ENCODE data around the gene STK11. TPM values are rescaled to one million over a fixed set of nuclear protein-coding genes. Genes with fewer than 3 reads are reported as not detected.

Gene STK11
- total RNA-seq, 1 donor from 2014 or later, result 61.6 TPM

- peak overlapping the region; percentile 7 for H3K9ac ChIP-seq (ENCODE audit: low read length)
- Mint-ChIP-seq H3K27ac (ENCODE audit: unreplicated experiment) (peak overlapping the region; percentile 75), H3K36me3 (ENCODE audit: low read depth, unreplicated experiment) (peaks cover 6% of the 10 kb centered on the region), H3K9me3 (ENCODE audit: unreplicated experiment) (no peaks in the 10 kb centered on the region), H3K27me3 (ENCODE audit: low read depth, unreplicated experiment) (no peaks in the 10 kb centered on the region), H3K4me1 (ENCODE audit: low read depth, unreplicated experiment) (peaks cover 26% of the 10 kb centered on the region), H3K4me3 (ENCODE audit: unreplicated experiment) (peak overlapping the region; percentile 66)
- FAIRE-seq (no peak), DNase-seq (ENCODE audit: low read depth) (no peak)
- TF ChIP-seq EZH2 (IDR thresholded peaks at IDR 0.05; ENCODE audit: insufficient read depth, low read length), result no peak
- TF ChIP-seq CTCF (IDR thresholded peaks at IDR 0.05; ENCODE audit: insufficient read depth, low read depth, low read length), result no peak
- H3K79me2 ChIP-seq (ENCODE audit: insufficient read depth, low read length), result peaks cover 46% of the 10 kb centered on the region
- no peak overlapping the region for H3K4me3 ChIP-seq (ENCODE audit: insufficient read depth, low read depth, low read length)
- peak overlapping the region; percentile 46 for H3K4me2 ChIP-seq (ENCODE audit: low read length)
- H2AFZ ChIP-seq (ENCODE audit: low read depth, low read length), result no peak overlapping the region
- peaks cover 22% of the 10 kb centered on the region for H3K36me3 ChIP-seq (ENCODE audit: insufficient read depth, low read length)
- peak overlapping the region; percentile 69 for H3K27ac ChIP-seq (ENCODE audit: low read depth, low read length)
- peaks cover 74% of the 10 kb centered on the region for H3K4me1 ChIP-seq (ENCODE audit: insufficient read depth, low read length)
- H4K20me1 ChIP-seq (ENCODE audit: insufficient read depth, low read length), result peaks cover 67% of the 10 kb centered on the region
- no peaks in the 10 kb centered on the region for H3K27me3 ChIP-seq (ENCODE audit: insufficient read depth, low read length)
- H3K9me3 ChIP-seq (ENCODE audit: insufficient read depth, low read depth, low read length), result no peaks in the 10 kb centered on the region
Measured at GRCh38 chr19:1257475-1258162, 52.0 kb downstream of the STK11 start.

GRCh38 chr19:1258163-1258492 is 52.5 kb downstream of the STK11 start:
- Histone ChIP-seq H3K27me3 (ENCODE audit: insufficient read depth, low read length) (no peaks in the 10 kb centered on the region), H3K4me3 (ENCODE audit: insufficient read depth, low read depth, low read length) (no peak overlapping the region), H3K27ac (ENCODE audit: low read depth, low read length) (peak overlapping the region; percentile 69), H3K9me3 (ENCODE audit: insufficient read depth, low read depth, low read length) (no peaks in the 10 kb centered on the region), H3K4me1 (ENCODE audit: insufficient read depth, low read length) (peaks cover 77% of the 10 kb centered on the region), H4K20me1 (ENCODE audit: insufficient read depth, low read length) (peaks cover 67% of the 10 kb centered on the region), H3K4me2 (ENCODE audit: low read length) (peak overlapping the region; percentile 46), H2AFZ (ENCODE audit: low read depth, low read length) (no peak overlapping the region), H3K79me2 (ENCODE audit: insufficient read depth, low read length) (peaks cover 43% of the 10 kb centered on the region), H3K9ac (ENCODE audit: low read length) (peak overlapping the region; percentile 7), H3K36me3 (ENCODE audit: insufficient read depth, low read length) (peaks cover 22% of the 10 kb centered on the region)
- peaks cover 6% of the 10 kb centered on the region for H3K36me3 Mint-ChIP-seq (ENCODE audit: low read depth, unreplicated experiment)
- H3K9me3 Mint-ChIP-seq (ENCODE audit: unreplicated experiment), result no peaks in the 10 kb centered on the region
- no peak for TF ChIP-seq EZH2 (IDR thresholded peaks at IDR 0.05; ENCODE audit: insufficient read depth, low read length)
- TF ChIP-seq CTCF (IDR thresholded peaks at IDR 0.05; ENCODE audit: insufficient read depth, low read depth, low read length), result no peak
- no peak overlapping the region for H3K4me3 Mint-ChIP-seq (ENCODE audit: unreplicated experiment)
- DNase-seq (ENCODE audit: low read depth) (no peak), FAIRE-seq (no peak)
- H3K4me1 Mint-ChIP-seq (ENCODE audit: low read depth, unreplicated experiment), result peaks cover 28% of the 10 kb centered on the region
- no peaks in the 10 kb centered on the region for H3K27me3 Mint-ChIP-seq (ENCODE audit: low read depth, unreplicated experiment)
- H3K27ac Mint-ChIP-seq (ENCODE audit: unreplicated experiment), result peak overlapping the region; percentile 75

- peaks cover 72% of the 10 kb centered on the region for H3K4me1 ChIP-seq (ENCODE audit: insufficient read depth, low read length)
- no peak for TF ChIP-seq EZH2 (IDR thresholded peaks at IDR 0.05; ENCODE audit: insufficient read depth, low read length)
- H3K36me3 Mint-ChIP-seq (ENCODE audit: low read depth, unreplicated experiment), result peaks cover 6% of the 10 kb centered on the region
- H2AFZ ChIP-seq (ENCODE audit: low read depth, low read length), result no peak overlapping the region
- H3K79me2 ChIP-seq (ENCODE audit: insufficient read depth, low read length), result peaks cover 36% of the 10 kb centered on the region
- H3K9me3 ChIP-seq (ENCODE audit: insufficient read depth, low read depth, low read length), result no peaks in the 10 kb centered on the region
- peak overlapping the region; percentile 92 for H3K27ac Mint-ChIP-seq (ENCODE audit: unreplicated experiment)
- H3K4me2 ChIP-seq (ENCODE audit: low read length), result peak overlapping the region; percentile 46
- peaks cover 32% of the 10 kb centered on the region for H3K4me1 Mint-ChIP-seq (ENCODE audit: low read depth, unreplicated experiment)
- H4K20me1 ChIP-seq (ENCODE audit: insufficient read depth, low read length), result peaks cover 62% of the 10 kb centered on the region
- no peaks in the 10 kb centered on the region for H3K27me3 Mint-ChIP-seq (ENCODE audit: low read depth, unreplicated experiment)
- no peak overlapping the region for H3K4me3 Mint-ChIP-seq (ENCODE audit: unreplicated experiment)
- H3K9me3 Mint-ChIP-seq (ENCODE audit: unreplicated experiment), result no peaks in the 10 kb centered on the region
- peak overlapping the region; percentile 69 for H3K27ac ChIP-seq (ENCODE audit: low read depth, low read length)
- H3K4me3 ChIP-seq (ENCODE audit: insufficient read depth, low read depth, low read length), result no peak overlapping the region
- H3K36me3 ChIP-seq (ENCODE audit: insufficient read depth, low read length), result peaks cover 22% of the 10 kb centered on the region
- FAIRE-seq (no peak), DNase-seq (ENCODE audit: low read depth) (no peak)
- peak overlapping the region; percentile 52 for H3K9ac ChIP-seq (ENCODE audit: low read length)
- H3K27me3 ChIP-seq (ENCODE audit: insufficient read depth, low read length), result no peaks in the 10 kb centered on the region
Measured at GRCh38 chr19:1258707-1259205, 53.2 kb downstream of the STK11 start.
